Astrocyte of the hippocampus (primary cell): ENCODE measurements around the gene AMOT.

Source experiments
- DNase-seq: peaks from one replicate; pipeline ENCODE4 v3.0.0; 2011; ENCODE audit warnings: low read depth, low spot score

Gene AMOT

DNA sequence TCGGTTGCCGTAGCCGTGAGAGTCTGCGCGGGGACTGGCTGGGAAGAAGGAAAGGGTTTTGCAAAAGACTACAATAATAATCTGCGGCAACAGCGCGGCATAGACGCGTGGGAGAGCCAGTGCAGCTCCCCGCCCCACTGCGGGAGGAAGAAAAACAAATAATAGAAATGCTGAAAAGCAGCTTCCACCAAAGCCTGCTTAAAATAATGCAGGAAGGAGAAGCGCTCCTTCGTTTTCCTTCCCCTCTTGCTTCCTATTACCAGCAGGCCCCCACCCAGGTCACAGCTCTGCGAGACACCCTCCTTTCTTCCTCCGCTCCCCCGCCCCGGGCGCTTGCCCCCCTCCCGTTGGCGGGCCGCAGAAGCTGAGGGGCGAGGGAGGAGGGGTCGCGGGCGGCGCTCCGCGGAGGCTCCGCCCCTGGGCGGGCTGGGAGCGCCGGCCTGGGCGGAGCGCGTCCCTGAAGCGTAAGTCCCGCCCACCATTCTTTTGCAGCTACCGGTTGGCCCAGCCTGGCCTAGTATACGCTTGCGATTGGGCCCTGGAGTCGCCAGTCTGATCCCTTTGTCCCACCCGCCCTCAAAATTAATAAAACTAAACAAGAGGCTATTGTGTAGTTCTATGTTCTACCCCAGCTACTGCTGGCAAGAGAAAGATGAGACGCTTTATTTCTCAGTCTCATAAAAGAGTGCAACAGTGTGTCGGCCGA, 636 bp upstream of the AMOT start:
- peak; percentile 93 for DNase-seq

DNA sequence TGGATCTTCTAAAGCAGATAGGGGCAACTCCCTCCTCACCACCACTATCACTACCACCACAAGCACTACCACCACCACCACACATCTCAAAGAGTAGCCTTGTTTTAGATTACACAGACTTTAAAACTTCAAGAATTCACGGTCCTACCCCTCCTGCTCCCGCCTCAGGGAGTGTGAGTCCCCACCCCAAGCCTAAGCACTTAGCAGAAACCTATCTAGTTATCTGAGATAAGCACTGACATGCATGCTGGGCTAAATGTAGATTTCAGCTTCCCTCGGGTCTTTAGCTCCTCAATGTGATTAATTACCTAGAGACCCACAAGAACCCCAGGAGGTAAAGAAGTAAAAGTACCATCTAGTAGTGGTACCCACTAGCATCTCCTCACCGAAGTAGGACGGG, 775 bp downstream of the AMOT start:
- no peak for DNase-seq

DNA sequence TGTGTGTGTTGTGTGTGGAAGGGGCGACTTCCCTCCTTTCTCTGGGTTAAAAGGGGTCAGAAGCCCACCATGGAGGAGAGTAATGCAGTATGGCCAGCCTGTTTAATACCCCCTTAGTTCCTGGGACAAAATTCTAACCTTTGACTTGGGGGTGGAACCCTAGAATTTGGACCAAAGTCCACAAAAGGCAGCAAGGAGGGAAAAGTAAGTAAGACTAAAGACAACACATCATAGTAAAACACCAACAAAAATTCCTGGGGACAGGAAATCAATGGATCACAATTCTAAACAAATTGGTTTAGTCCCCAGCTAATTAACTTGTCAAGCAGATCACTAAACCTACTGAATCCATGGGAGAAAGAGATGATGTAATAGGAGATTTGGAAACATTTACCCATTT, 3.1 kb downstream of the AMOT start:
- DNase-seq = no peak

DNA sequence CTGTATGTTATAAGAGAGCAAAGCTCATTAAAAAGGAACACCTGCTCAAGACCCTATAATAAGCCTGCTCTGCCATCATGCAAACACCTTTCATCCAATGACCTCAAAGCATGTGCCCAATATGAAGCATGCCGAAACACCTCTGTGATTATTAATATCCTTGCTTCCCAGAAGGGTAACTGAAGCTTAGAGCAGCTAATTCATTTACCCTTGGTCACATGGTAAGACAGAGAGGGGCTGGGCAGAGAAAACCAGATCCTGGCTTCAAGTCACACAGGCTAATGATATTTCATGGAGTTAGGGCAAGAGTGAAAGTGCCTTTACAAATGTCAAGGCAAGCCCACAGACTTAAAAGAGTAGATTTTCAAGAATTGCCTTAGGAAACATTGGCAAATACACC, 5.6 kb downstream of the AMOT start:
- no peak for DNase-seq

DNA sequence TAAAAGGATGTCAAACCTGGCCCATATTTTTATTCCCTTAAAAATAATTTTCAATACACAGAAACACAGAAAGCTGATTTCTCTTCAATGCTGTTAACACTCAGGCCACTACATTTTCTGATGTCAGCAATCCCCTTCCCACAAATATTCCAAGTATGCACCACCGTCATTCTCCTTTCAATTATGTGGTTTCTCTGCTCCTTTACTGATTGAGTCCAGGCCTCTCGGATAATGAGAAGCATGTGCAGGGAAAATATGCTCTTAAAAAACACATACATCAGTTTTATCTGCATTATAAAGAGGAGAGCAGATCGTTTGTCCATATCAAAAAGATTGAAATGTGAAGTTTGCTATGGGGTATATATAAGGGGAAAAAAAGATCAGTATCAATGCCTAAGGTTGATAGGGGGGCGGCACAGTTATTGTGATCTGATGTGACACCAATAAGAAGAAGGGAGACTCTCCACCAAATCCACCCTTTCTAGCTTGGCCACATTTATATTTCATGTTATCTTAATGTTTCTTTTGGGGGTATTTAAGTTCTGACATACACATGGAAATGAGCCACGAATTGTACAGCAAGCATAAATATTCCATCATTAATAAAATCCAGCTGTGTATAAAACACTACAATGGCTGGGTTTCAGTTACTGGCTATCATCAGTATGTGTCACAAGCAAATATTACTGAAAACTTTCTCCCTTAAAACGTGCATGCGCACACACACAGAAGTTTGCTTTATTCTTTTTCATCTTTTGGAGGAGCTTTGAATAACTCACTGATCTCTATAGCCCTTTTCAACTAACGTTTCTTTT, 6.4 kb downstream of the AMOT start:
- DNase-seq = peak; percentile 83

DNA sequence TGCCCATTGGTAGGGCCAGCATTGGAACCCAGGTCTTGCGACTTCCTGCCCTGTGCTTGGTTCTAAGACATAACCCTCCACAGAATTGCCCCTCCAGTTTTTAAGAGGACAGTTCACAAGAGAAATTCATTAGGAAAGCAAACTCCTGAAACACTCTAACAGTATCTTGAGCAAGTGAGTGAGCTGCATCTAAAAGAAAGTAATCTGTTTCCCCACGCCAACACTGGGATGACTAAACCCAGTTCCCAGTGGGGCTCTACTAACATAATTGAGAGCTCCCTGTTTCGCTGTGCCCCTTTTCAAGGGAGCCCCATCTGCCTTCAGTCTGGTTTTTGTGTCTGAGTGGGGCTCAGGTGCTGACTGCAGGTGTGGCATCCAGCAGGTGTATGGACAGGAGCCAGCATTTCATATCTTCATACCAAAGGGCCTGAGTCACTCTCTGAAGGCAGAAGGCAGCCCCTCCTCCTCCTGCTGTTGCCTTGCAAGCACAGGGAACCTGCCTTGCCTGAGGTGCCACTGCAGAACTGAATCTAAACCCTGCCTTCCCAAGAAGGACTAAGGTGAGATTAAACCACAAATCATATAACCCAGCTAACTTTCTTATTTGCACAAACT, 8.0 kb downstream of the AMOT start:
- peak; percentile 55 for DNase-seq

DNA sequence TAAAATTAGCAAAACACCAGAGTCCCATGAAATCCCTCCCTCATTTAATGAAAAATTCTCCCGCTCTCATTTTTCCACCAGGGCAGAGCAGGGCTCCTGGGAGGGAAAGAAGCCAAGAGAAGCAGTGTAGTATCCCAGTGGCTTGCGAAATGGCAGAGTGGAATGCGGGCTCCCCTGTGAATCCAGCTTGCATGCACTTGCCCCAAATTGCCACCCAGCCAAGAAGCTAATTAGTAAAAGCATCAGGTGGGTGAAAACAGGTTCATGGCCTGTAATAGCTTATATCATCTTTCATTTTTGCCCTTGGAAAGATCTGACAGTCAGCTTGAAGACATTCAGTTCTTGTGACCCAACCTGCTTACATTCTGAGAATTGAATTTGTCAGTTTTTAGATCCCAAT, 10.1 kb downstream of the AMOT start:
- no peak for DNase-seq

DNA sequence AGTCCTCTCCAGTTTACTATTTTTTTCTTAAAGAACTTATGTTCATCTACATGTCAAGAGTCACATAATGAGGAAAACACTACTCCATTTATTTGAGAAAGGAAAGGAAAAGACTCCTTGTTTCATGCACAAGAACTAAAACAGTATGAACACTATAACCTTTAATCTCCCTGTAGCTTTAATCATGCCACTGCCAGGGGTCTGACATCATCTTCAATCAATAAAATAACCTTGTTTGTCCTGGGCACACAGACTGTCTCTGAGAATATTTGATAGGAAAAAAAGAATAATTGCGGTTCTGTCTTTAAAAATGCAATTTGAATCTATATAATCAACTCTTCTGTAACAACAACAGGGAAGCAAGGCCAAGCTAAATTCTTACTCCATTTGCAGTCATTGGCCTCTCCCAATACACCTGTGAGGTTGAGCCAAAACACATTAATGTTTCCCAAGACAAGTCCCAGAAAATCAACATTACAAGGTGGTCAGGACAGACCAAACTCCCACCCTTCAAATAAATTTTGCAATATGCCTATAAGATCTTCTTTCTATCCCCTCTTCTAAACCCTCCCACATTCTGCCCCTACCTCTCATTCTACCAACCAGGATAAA, 13.2 kb downstream of the AMOT start:
- DNase-seq = no peak

DNA sequence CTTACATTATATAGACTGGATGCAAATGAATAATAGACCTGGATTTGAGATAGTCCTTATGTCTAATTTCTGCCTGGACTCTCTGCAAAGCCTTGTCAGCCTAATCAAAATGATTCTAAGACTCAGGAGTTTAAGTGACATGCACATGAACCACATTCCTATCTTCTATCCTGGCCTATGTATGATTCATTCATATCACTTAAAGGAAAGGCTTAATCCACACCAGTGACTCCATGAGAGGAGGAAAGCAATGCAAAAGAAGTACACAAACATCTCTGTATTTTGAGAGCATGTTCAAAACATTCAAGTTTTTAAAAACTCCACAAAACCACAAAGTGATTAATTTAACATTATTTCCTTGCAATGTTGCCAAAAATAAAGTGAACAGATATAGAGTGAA, 14.6 kb downstream of the AMOT start:
- DNase-seq = peak; percentile 9

DNA sequence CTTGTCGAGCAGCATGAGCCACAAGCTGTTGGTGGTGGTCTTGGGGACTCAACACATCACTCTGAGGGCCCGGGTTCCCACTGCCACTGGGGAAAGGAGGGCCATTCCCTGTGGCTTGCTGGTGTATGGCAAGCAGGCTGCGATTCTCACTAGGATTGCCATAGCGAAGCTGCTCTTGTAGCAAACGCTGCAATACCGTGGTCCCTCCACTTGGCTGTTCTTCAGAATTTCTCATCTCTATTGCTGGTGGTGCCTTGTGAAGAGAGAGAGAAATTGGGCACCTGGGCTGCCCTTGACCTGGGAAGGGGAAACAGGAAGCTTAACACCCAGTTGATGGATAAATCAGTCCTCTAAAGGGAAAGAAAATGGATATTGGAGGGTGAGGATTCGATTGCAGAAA, 17.7 kb downstream of the AMOT start:
- DNase-seq = no peak

DNA sequence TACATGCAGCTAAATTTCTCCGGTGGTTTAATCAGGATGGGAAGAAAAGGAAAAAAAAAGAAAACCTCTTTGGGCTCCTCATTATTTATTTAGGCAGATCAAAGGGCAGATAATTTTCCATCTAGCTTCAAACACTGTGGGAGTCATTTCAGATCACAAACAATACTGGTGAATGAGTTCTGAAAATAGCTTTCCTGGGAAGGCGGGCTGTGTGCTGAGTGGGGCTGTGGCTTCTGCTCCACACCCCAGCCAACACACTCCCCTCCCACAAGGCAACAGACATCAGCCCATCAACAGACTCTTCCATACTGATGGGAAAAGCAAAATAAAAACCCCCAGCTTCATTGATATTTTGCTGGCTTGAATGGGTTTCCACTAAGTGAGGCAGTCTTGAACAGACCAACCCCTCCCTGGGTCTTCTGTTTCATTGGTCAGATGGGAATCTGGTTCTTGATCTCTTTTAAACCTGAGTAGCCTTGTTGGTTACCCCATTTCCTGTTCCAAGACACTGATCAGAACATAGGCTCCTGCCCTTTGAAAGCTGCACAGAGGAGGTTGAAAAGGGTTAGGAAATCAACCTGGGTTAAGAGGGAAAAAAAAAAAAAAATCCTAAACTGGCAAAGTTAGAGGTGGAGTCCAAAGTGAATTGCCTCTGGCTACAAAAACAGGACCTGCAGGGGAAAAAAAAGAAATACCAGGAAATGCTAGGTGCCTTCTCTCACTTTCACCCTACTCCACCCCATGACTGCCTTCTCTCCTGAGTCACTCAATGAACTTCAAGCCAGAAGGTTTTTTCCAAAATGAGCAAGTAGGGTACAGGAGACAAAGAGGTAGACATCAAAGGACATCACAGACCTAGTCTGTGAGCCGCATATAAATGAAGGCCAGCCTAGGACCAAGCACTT, 20.0 kb downstream of the AMOT start:
- peak; percentile 5 for DNase-seq

DNA sequence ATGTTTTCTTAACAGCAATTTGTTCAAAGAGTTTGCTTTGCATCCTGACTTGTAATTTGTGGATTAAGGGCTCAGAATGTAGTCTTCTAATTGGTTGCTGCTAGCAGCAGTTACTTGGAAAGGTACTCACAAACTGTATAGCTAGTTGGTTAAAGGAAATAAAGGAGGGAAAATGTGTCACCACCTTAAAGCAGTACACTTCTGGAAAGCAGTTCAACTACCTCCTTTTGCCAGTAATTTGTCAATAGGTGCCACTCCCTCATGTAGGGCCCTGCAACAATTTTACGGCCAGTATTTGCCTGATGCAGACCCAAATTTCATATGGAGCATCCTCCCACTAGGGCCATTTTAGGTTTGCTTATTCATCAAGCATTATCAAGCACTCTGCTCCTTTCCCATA, 20.8 kb downstream of the AMOT start:
- DNase-seq = no peak

DNA sequence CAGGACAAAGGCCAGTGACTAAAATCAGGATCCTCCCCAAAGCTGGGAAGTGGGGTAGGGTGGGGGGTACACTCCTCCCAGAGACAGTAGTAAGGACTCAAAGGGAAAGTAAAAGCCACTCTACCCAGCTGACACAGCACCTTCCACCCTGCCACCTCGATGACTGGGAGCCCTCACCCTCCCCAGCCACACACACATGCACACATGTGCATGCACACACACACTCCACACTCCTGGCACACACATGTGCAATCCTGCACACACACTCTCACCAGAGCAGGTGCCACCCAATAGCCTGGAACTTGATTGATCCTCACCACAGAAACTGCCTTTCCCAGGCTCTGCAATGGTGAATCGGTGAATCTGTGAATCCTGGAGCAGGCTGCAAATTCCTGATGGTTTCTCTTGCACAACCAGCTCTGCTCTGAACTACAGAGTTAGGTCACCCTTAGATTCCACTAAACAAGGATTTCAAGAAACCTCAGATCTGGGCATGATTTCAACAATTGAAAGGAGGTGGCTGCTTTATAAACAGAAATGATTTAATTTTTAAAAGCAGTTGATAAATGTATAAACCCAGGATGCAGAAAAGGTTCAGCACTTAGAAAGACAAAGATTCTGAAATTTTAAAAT, 21.5 kb downstream of the AMOT start:
- DNase-seq = peak; percentile 80

DNA sequence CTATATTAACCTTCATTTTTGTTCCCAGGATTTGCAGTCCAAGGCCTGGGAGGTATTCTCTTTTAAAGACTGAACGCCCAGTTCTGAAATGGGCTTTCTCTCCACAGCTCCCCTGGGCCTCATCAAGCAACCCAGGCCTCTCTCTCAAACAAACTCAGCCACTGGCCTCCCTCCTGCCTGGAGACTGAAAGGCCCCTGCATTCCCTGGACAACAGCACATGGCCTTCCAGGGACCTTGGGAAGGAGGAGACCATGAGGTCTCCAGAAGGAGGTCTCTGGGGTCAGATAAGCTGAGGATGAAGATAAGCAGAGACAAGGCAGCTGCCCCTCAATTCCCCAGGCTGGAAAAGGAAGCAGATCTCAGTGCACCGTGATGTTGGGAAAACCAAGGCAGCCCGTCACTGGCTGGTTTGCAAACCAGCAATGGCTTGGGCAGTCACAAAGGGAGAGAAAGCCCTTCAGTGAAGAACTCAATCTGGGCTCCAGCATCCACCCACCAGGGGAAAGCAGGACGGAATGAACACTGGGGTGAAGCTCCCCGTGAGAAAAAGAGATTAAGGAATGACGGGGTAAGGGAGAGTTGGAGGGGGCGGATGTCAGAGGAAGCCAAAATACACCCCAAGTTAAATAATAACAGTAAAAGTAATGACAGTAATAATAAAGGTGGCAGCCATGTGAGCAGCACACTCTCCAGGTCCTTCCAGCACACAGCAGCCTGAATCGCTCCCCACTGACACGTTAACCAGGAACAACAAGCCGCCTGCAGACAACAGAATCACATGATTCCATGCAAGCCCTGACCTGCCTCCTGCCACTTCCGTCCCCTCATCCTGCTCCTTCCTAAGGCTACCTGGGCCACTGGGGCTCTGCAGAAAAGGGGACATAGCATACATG, 22.3 kb downstream of the AMOT start:
- DNase-seq = no peak

DNA sequence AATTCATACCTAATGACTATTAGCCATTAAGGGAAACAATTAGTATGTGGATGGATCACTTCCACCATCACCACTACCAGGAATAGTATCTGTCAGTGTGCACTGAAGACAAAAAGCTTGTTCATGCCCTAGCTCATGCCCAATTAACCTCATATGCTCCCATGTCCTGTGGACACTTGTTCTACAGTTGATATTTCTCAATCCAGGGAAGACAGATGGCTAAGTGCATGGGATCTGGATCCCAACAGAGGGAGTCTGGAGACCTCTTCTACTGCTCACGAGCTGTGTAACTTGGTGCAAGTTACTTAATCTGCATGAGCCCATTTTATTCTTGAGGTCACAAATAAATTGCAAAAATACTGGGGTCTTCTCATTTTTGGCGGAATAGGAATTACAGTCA, 23.7 kb downstream of the AMOT start:
- no peak for DNase-seq

DNA sequence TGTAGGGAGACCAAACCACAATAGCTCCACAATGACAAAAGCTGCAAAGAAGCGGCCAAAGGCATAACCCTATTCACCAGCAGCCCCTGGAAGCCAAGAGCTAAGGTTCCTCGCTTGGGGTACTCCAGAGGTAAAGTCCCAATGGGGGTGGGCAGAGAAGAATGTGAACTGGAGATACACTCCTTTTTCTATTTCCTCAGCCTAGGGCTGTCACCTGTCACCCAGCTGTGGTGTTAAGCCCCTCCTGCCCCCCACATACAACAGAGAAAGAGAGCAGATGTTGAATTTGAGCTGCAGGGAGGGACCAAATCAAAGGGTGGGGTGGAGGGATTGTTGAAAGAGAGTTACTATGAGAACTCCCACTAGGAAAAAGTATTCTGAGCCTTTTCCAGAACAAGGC, 26.1 kb downstream of the AMOT start:
- no peak for DNase-seq

DNA sequence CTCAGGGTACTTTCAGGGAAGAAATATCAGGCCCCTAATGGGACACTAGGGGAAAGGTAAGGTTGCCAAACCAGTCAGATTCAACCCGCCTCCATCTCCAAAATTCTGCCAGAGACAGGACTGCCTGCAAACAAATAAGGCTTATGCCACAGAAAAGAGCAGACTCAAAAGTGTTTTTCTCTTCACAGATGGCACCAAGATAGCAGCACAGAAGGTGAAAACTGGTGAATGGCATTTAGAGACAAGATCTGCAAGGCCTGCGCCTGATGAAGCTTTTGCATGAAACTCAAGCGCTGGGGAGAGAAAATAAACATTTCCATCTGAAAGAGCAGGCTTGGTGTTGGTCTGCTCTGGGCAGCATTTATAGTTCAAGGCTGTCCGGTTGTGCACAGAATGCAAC, 27.9 kb downstream of the AMOT start:
- no peak for DNase-seq

DNA sequence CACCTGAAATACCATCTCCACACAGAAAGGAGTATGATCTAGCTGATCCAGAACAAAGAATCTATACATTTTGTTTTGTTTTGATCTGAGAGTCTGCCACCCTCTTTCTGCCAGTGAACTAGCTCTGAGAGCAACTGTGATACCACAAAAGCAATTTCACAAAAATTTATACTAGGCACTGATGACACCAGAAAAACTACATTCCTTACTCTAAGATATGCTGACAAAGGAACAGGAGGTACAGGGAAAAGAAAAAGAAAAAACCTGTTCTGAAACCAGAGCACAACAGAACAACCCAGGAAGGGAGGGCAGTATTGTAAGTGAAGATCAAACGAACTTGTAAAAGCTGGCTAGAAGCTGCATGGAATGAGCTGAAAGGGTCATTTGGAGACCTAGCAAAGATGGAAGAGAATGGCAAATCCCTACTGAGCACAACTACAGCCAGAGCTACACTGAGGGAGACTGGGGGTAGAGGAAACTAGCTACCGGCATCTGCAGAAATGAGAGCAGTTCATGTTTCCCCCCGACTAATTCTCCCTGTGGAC, 31.9 kb downstream of the AMOT start:
- DNase-seq = no peak

DNA sequence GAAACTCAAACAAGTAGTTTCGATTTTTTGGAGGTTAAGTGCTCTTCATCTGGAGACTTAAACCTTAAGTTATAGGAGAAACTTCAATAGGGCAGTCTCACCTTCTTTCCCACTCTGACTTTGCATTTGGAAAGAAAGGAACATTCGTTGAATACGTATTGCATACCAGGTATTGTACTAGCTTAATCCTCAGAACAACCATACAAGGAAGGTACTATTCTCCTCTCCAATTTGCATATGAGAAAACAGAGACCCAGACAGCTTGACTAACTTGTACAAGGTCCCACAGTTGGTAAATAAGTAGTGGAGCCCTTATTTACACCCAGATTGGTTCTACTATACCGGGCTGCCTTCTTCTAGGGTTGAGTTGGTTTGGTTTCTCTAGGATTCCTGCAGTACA, 32.6 kb downstream of the AMOT start:
- DNase-seq = no peak

DNA sequence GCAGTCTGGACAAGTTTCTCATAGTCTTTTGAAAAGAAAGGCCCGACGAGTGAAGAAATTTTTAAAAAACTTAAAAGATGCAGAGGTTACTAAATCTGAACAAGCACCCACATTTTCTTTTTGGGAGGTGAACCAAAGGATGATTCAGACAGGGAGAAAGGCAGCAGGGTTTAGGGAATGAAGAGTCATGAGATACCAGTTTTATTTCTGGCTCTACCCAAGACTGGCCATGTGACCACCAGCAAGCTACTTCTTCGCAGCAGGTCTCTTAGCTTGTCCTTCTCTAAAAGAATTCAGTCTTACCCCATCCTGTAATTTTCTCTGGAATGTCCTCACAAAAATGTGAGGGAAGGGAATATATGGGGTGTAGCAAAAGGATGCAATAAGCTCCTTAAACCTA, 37.6 kb downstream of the AMOT start:
- no peak for DNase-seq
